Activated naive CD4-positive, alpha-beta T cell treated with anti-CD3 and anti-CD28 coated beads, Interleukin-2, amount 10 ng/mL, durations not matched to agents 7 days and 5 days (primary cell): Measurements from ENCODE around the gene CTSH.

Experiments used
- CTCF ChIA-PET: fragments of 350-600 bp; sonication (Branson Sonifier 250); formaldehyde crosslinking; loops from one replicate; lab custom pipeline; 2021; ENCODE audit warnings: antibody characterized with exemption; lab: Charles Lee
- DNase-seq: peaks from one replicate; pipeline ENCODE4 v3.0.0-alpha.2; 2020
- H3K27ac Mint-ChIP-seq: one replicate; pipeline ENCODE4 v1.8.0; 2021; ENCODE audit warnings: mild to moderate bottlenecking, moderate library complexity, mixed read lengths
- H3K27me3 Mint-ChIP-seq: one replicate; pipeline ENCODE4 v1.8.0; 2021; ENCODE audit warnings: mild to moderate bottlenecking, mixed read lengths
- H3K36me3 Mint-ChIP-seq: one replicate; pipeline ENCODE4 v1.8.0; 2021; ENCODE audit warnings: mixed read lengths
- H3K4me1 Mint-ChIP-seq: one replicate; pipeline ENCODE4 v1.8.0; 2021; ENCODE audit warnings: mixed read lengths
- H3K4me3 Mint-ChIP-seq: one replicate; pipeline ENCODE4 v1.8.0; 2021; ENCODE audit warnings: mild to moderate bottlenecking, moderate library complexity, mixed read lengths
- H3K9me3 Mint-ChIP-seq: one replicate; pipeline ENCODE4 v1.8.0; 2021; ENCODE audit warnings: mixed read lengths

Gene CTSH, protein sequence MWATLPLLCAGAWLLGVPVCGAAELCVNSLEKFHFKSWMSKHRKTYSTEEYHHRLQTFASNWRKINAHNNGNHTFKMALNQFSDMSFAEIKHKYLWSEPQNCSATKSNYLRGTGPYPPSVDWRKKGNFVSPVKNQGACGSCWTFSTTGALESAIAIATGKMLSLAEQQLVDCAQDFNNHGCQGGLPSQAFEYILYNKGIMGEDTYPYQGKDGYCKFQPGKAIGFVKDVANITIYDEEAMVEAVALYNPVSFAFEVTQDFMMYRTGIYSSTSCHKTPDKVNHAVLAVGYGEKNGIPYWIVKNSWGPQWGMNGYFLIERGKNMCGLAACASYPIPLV

DNA sequence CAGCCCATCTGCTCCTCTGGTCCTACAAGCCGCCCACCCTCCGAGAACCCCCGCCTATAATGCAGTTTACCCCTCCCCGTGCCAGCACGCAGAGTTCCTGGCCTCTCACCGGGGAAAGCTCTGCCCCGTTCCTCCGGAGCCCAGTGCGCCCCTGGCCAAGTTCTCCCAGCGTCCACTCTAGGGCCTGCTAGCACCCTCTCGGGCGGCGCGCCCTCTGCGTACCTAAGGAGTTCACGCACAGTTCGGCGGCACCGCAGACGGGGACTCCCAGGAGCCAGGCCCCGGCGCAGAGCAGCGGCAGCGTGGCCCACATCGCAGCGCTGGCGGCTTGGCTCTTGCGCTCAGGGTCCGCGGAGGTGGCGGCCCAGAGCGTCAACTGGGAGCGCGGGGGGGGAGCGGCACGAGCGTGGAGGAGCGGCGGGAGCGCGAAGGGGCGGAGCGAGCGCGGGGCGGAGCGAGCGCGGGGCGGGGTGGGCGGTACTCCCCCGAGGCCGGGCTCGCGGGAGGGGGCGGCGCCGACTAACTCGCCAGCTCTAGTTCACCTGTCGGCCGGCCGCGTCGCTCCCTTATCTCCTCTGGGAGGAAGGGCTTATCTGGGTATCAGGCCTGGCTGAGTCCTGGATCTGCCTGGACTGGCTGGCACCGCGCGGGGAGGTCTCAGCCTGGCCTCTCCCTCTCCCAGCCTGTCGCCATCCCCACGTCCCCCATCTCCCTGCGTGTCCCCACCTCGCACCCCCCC lies at the start of gene CTSH:
CTSH (minus strand) TSS at position 378 of the 739 bp plus-strand sequence; CDS start at position 313, 65 bp downstream.
- H3K4me1 Mint-ChIP-seq, result peaks cover 28% of the 10 kb centered on the region
- peak; percentile 88 for DNase-seq
- H3K27me3 Mint-ChIP-seq, result peaks cover 52% of the 10 kb centered on the region
- no peaks in the 10 kb centered on the region for H3K9me3 Mint-ChIP-seq
- H3K4me3 Mint-ChIP-seq, result peak within 1 kb of the TSS; percentile 84
- H3K27ac Mint-ChIP-seq, result peak within 1 kb of the TSS; percentile 62
- peaks cover 12% of the 10 kb centered on the region for H3K36me3 Mint-ChIP-seq
- CTCF ChIA-PET, result interaction anchor here (1.0 kb wide), 1 partner anchor 62 kb away, joined by 4 read pairs; no protein-coding TSS in a partner anchor

DNA sequence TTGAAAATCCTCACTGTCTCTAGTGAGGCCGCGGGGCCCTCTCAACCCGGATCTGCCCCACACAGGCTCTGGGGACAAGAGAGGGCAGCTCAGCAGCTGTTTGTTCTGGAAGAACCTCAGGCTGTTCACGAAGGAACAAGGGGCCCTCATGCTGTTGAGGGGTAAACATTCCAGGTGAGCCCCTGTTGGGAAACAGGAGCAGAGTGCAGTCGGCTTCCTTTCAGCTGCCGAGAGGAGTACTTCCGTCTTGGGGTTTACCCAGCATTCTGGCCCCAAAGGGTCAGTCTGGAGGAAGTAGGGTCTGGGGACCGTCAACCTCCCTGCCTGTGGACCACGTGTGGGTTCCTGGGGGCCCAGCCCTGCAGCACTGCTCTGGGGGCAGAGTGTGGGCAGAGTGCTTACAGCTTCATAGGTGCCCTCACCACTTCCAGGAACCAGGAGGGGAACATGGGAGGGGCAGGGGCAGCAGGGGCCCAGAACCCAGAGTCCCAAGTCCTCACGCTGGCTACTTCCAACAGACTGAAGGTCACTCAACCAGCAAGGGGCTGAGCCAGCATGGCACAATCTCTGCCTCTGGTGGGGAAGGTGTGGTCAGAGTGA lies 49.2 kb upstream of the CTSH start:
- no peak for DNase-seq
- CTCF ChIA-PET, result interaction anchor here (1.1 kb wide), 1 partner anchor 15 kb away, joined by 3 read pairs; no protein-coding TSS in a partner anchor
- no peak overlapping the region for H3K4me3 Mint-ChIP-seq

DNA sequence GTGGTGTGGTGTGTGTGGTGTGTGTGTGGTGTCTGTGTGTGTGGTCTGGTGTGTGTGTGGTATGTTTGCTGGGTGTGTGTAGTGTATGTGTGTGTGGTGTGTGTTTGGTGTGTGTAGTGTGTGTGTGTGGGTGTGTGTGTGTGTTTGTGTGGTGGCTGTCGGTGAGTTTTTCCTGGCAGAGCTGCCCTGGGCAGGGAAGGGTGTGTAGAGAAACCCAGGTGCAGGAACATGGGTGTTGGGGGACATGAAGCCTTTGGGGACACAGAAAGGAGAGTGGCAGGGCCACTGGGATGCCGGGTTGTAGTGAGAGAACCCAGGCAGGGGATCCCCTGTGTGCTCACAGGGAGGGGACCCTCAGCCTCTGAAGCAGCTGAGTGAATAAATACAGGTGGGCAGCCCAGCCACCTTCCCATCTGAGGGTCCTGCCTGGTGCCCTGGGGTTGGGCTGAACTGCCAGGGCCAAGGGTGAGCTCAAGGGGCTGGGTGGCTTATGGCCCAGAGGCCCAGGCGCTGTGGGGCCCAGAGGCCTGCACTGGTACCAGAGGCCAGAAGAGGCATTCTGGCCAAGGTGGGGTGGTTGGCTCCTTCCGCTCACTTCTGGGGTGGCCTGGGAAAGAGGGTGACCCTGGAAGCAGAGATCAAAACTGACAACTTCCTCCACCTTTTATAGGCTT lies 48.5 kb upstream of the CTSH start:
- no peak overlapping the region for H3K27ac Mint-ChIP-seq
- DNase-seq, result no peak
- H3K9me3 Mint-ChIP-seq, result no peaks in the 10 kb centered on the region
- CTCF ChIA-PET, result no interaction called here
- H3K27me3 Mint-ChIP-seq, result peaks cover 35% of the 10 kb centered on the region
- peaks cover 3% of the 10 kb centered on the region for H3K4me1 Mint-ChIP-seq
- H3K36me3 Mint-ChIP-seq, result no peaks in the 10 kb centered on the region
- H3K4me3 Mint-ChIP-seq, result no peak overlapping the region

More for the DNA sequence above, 49.2 kb upstream of the CTSH start:
- Mint-ChIP-seq H3K36me3 (no peaks in the 10 kb centered on the region), H3K27ac (no peak overlapping the region), H3K9me3 (no peaks in the 10 kb centered on the region), H3K4me1 (no peaks in the 10 kb centered on the region), H3K27me3 (peaks cover 35% of the 10 kb centered on the region)

DNA sequence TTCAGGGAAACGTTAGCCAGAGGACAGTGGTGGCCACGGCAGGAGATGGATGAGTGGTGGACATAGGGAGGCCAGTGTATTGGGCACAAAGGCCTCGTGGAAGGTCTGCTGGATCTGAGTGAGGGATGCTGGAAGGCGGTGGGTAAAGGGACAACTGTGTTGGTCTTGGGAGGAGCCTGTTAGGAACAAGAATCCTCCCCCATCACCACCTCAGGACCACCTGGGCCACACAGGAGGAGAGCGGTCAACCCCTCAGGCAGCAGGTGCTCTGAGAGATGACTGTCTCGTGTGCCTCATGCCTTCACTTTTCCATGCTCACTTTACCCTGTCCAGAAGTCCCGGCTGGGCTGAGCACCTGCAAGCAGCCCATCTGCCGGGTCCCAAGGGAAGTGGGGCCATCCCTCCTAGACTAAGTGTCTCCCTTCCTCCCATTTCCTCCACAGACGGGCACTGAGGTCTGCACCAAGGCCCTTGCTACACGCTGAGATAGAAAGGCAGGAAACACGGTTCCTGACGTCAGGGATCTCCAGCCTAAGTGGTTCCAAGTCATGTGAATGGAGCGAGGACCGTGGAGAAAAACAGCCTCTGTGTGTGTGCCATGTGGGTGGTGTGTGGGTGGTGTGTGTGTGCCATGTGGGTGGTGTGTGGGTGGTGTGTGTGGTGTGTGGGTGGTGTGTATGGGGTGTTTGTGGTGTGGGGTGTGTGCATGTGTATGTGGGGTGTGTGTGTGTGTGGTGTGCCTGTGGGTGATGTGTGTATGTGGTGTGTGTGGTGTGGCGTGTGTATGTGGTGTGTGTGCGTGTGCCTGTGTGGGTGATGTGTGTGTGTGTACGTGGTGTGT lies 47.8 kb upstream of the CTSH start:
- Mint-ChIP-seq H3K4me3 (no peak overlapping the region), H3K36me3 (no peaks in the 10 kb centered on the region), H3K27me3 (peaks cover 40% of the 10 kb centered on the region), H3K27ac (no peak overlapping the region), H3K9me3 (no peaks in the 10 kb centered on the region), H3K4me1 (peaks cover 6% of the 10 kb centered on the region)
- CTCF ChIA-PET, result no interaction called here
- no peak for DNase-seq

DNA sequence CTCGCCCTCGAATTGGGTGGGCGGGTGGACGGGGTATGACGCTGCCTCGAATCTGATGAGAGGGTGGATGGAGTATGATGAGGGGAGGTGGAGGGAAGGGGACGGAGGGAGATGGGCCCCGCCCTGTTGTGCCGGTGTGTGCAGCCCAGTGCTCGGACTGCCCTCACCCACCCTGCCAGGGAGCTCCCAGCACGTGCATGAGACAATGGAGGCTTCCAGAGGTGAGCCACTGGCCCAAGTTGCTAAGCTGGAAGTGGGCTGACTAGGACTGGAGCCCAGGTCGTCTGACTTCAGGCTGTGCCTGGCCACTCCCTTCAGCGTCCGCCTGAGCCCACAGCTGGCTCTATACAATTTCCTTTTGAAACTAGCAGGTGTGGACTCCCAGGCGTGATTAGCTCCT lies 47.0 kb upstream of the CTSH start:
- CTCF ChIA-PET, result no interaction called here
- Mint-ChIP-seq H3K4me3 (no peak overlapping the region), H3K36me3 (no peaks in the 10 kb centered on the region), H3K27me3 (peaks cover 42% of the 10 kb centered on the region), H3K27ac (no peak overlapping the region), H3K9me3 (no peaks in the 10 kb centered on the region), H3K4me1 (peaks cover 6% of the 10 kb centered on the region)
- DNase-seq, result no peak

DNA sequence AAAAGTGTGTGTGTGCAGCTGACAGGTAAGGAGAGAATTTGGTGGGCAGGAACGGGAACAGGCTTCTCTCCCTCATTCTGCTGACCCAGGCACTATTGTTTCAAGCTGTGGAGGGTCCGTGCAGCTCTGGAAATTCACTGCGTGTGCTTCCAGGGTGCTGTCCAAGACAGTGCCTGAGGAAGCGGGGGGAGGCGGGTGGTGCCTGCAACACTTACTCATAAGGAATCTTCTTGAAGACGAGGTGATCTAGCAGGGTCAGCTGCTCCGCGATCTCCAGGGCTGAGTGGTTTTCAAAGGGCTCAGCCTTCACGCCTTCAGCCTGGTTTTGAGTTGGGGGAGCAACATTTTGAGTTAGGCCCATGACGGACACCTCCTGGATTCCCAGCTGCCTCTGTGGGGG lies 46.6 kb upstream of the CTSH start:
- CTCF ChIA-PET, result no interaction called here
- Mint-ChIP-seq H3K36me3 (no peaks in the 10 kb centered on the region), H3K4me3 (no peak overlapping the region), H3K9me3 (no peaks in the 10 kb centered on the region), H3K4me1 (peaks cover 6% of the 10 kb centered on the region), H3K27ac (no peak overlapping the region), H3K27me3 (peaks cover 38% of the 10 kb centered on the region)
- DNase-seq, result no peak

DNA sequence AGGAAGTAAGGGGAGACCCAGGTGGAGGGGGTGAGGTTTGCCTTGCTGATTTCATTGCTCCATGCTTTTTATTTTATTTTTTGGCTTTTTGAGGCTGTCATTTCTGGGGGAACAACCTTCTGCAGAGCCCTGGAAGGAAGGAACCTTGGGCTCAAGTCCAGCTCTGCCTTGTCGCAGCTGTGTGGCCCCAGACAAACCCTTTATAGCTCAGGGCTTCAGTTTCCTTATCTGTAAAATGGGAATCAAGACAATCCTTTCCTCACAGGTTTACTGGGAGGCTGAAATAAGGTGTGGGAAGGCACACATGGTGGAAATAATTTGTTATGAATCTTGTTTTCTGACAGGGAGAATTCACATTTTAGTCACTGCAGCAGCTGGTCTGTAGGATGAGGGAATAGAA lies 45.4 kb upstream of the CTSH start:
- peaks cover 41% of the 10 kb centered on the region for H3K27me3 Mint-ChIP-seq
- DNase-seq, result no peak
- H3K27ac Mint-ChIP-seq, result no peak overlapping the region
- CTCF ChIA-PET, result no interaction called here
- H3K4me3 Mint-ChIP-seq, result no peak overlapping the region
- H3K36me3 Mint-ChIP-seq, result no peaks in the 10 kb centered on the region
- H3K4me1 Mint-ChIP-seq, result peaks cover 6% of the 10 kb centered on the region
- H3K9me3 Mint-ChIP-seq, result no peaks in the 10 kb centered on the region

DNA sequence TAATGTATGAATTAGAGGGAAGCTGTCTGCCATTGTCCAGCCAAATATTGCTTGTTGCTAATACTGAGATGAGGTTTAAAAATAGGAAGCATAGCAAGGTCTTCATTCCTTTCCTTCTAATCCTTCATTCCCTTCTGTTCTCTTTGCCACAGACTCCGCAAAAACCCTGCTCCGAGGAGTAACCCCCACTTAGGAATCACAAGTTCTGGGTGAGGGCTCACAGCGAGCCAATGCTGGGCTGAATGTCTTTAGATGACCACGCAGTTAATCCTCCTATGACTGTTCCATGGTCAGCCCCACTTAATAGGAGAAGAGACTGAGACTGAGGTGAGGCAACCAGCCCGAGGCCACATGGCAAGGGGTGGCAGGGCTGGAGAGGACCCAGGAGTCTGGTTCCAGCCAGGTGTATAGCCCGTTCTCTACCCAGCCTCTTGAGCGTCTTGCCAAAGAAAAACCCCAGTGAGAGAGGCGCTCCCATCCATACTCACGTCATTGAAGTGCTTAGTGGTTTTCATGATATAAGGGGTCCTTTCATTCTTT lies 44.9 kb upstream of the CTSH start:
- Mint-ChIP-seq H3K27ac (no peak overlapping the region), H3K9me3 (no peaks in the 10 kb centered on the region), H3K4me1 (peaks cover 6% of the 10 kb centered on the region), H3K36me3 (no peaks in the 10 kb centered on the region), H3K4me3 (no peak overlapping the region), H3K27me3 (peaks cover 44% of the 10 kb centered on the region)
- no peak for DNase-seq
- CTCF ChIA-PET, result no interaction called here

DNA sequence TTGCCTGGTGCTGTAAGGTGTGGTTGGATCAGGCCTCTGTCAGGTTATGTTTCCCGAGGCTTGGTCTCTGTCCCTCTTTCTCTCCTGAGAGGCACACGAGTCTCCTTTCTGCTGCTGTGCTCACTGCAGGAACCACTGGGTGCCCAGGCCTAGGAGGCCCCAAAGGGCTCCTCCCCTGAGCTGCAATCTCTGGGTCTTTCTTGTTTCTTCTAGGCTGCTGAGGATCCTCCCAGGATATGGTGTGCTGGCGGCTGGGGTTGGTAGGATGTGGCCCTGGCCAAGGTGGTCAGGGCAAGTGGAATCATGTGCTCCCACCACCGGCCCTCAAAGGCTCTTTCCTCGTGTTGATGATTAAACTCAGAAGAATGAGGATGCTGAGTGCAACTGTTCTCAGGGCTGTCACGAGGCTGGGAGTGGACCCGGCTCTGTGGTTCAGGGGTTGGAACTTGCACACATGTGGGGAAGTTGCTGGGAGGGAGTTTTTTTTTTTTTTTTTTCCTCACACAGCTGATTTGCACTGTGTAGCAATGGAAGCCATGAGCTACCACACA lies 43.6 kb upstream of the CTSH start:
- Mint-ChIP-seq H3K27me3 (peaks cover 54% of the 10 kb centered on the region), H3K4me1 (peaks cover 6% of the 10 kb centered on the region), H3K4me3 (no peak overlapping the region), H3K9me3 (no peaks in the 10 kb centered on the region), H3K36me3 (no peaks in the 10 kb centered on the region), H3K27ac (no peak overlapping the region)
- CTCF ChIA-PET, result interaction anchor here (1.1 to 2.2 kb wide), 2 partner anchors 9 to 19 kb away, joined by 5 to 9 read pairs; no protein-coding TSS in a partner anchor
- peak; percentile 34 for DNase-seq

DNA sequence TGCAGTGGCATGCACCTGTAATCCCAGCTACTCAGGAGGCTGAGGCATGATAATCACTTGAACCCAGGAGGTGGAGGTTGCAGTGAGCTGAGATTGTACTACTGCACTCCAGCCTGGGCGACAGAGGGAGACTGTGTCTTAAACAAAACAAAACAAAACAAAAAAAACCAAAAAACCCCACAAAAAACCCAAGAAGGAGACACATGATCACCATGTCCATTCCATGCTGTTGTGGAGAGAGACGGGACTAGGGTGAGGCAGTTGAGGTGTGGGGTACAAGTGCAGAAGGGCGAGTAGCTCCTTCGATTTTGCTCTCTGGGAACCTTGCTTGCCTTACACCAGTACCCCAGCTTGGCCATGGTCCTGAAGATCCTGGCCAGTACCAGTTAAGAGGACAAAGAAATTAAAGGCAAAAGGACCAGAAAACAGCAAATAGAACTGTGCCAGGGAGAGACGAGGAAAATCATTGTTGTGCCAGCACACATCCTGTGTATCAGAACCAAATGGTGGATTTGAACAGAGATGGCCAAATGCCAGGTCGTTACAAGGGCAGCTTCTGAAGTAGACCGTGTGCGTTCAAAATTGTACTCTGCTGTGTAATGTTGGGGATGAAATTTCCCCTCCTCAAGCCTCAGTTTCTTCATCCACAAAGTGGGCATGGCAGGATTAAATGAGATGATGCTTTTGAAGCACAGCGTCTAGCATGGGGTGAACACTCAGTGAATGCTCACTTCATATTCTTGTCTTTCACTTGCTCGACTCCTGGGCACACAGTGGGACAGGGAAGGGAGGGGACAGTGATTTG lies 42.9 kb upstream of the CTSH start:
- Mint-ChIP-seq H3K9me3 (no peaks in the 10 kb centered on the region), H3K4me3 (no peak overlapping the region), H3K27ac (no peak overlapping the region), H3K4me1 (peaks cover 6% of the 10 kb centered on the region), H3K36me3 (no peaks in the 10 kb centered on the region), H3K27me3 (peaks cover 60% of the 10 kb centered on the region)
- CTCF ChIA-PET, result interaction anchor here (2.2 kb wide), 1 partner anchor 8 kb away, joined by 9 read pairs; no protein-coding TSS in a partner anchor
- no peak for DNase-seq

DNA sequence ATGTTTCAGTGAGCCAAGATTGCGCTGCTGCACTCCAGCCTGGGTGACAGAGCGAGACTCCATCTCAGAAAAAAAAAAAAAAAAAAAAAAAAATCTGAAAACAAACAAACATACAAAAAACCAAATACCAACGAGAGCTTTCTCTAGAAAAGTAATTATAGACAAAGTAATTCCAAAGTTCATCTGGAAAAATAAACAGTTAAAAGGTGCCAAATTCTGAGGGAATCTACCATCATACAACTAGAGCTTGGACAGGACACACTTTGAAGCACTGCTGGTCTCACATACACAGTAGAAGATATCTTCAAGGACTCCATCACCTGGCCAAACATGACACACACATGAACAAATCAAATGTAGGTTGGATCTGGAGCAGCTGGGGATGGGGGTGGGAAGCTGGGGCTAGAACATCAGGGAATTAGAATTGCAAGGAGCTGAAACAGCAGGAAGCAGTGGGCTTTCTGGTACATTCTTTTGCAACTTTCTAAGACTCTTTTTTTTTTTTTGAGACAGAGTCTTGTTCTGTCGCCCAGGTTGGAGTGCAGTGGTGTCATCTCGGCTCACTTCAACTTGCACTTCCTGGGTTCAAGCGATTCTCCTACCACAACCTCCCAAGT lies 41.1 kb upstream of the CTSH start:
- no peak overlapping the region for H3K4me3 Mint-ChIP-seq
- H3K4me1 Mint-ChIP-seq, result peaks cover 6% of the 10 kb centered on the region
- no peaks in the 10 kb centered on the region for H3K9me3 Mint-ChIP-seq
- DNase-seq, result no peak
- CTCF ChIA-PET, result interaction anchor here (1.1 kb wide), 1 partner anchor 77 kb away, joined by 7 read pairs; no protein-coding TSS in a partner anchor
- no peak overlapping the region for H3K27ac Mint-ChIP-seq
- H3K27me3 Mint-ChIP-seq, result peaks cover 77% of the 10 kb centered on the region
- no peaks in the 10 kb centered on the region for H3K36me3 Mint-ChIP-seq

DNA sequence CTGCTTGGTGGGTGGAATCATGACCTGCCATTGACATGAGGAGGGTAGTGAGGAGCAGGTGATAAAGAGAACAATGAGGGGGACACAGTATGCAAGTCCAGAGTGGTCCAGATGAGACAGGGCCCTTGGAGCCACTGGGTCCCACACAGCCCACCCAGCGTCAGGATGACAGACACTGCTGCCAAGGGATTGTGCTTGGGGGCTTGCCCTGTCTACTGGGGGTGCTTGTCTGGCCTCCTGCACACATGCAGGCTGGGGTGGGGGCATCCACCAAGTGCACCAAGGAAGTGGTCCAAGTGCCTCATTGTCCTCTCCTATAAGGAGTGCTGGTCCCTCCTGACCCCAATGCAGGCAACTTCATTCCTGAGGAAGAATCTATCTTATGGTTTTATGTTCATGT lies 39.2 kb upstream of the CTSH start:
- Mint-ChIP-seq H3K27ac (no peak overlapping the region), H3K4me3 (no peak overlapping the region), H3K9me3 (no peaks in the 10 kb centered on the region), H3K27me3 (peaks cover 68% of the 10 kb centered on the region), H3K4me1 (peaks cover 8% of the 10 kb centered on the region), H3K36me3 (no peaks in the 10 kb centered on the region)
- CTCF ChIA-PET, result no interaction called here
- DNase-seq, result no peak
